HCT116 (cell line): ENCODE measurements around the gene MAP7. TPM values are rescaled to one million over a fixed set of nuclear protein-coding genes. Genes with fewer than 3 reads are reported as not detected.

Experiments used
- ATAC-seq: fragments of 200-7000 bp; cut with Tn5 transposase; 2 replicates; pipeline ENCODE4 v1.9.1; 2020; ENCODE audit warnings: mild to moderate bottlenecking, moderate library complexity
- BruUV-seq: library from RNA; stranded (reverse); fragments of 400-500 nt; replicated peaks from 2 replicates; lab custom pipeline; 2021; lab: Mats Ljungman, UMichigan
- CTCF ChIA-PET: fragments of 300-600 bp; sonication (Branson Sonifier 250); formaldehyde crosslinking; loops from one replicate; lab custom pipeline; 2021; ENCODE audit warnings: antibody characterized with exemption; lab: Charles Lee
- POLR2A ChIA-PET: fragments of 300-600, 350-600 bp; sonication (Branson Sonifier 250); formaldehyde crosslinking; loops from one replicate; lab custom pipeline; 2021; ENCODE audit warnings: antibody characterized with exemption; lab: Charles Lee
- RAD21 ChIA-PET, 2 experiments: fragments of 300-600 bp; sonication (Branson Sonifier 250); formaldehyde crosslinking; loops; one replicate each; lab custom pipeline; 2023; ENCODE audit warnings: low total read pairs in 2 of 2; ENCODE audit not compliant: uncharacterized antibody in 2 of 2, unreplicated experiment in 2 of 2, low non-redundant PET in 1 of 2; lab: Charles Lee
- DNase-seq: peaks from one replicate; pipeline ENCODE4 v3.0.0-alpha.2; 2010; ENCODE audit warnings: low read depth, low spot score
- H2AFZ ChIP-seq: fragments of 200-600 bp; shearing (Covaris generic), sonication (generic); 2 replicates; pipeline ENCODE4 v1.6.1; 2017; ENCODE audit warnings: low read depth, mixed run types, mixed read lengths, antibody characterized with exemption, low read length; ENCODE audit not compliant: poor library complexity, severe bottlenecking
- H3K27ac ChIP-seq: 2 replicates; pipeline ENCODE4 v1.5.1; 2012; ENCODE audit warnings: low read depth, low read length
- H3K27me3 ChIP-seq: fragments of 200-600 bp; sonication (generic); 2 replicates; pipeline ENCODE4 v1.6.1; 2016; ENCODE audit warnings: mixed run types, low read length, mixed read lengths; ENCODE audit not compliant: insufficient read depth
- H3K36me3 ChIP-seq, 2 experiments: fragments of 200-500 bp in 1 of 2; fragments of 200-600 bp in 1 of 2; sonication (Bioruptor generic) in 1 of 2; sonication (generic) in 1 of 2; 2 replicates each; pipeline versions ENCODE4 v1.5.1 to v1.6.1; 2014 to 2016; ENCODE audit warnings: low read length in 2 of 2, inconsistent platforms in 1 of 2, mixed read lengths in 1 of 2, mixed run types in 1 of 2; ENCODE audit not compliant: insufficient read depth in 2 of 2, control insufficient read depth in 1 of 2
- H3K4me1 ChIP-seq, 2 experiments: fragments of 200-600 bp in 1 of 2; sonication (generic) in 1 of 2; 2 replicates each; pipeline versions ENCODE4 v1.5.1 to v1.6.1; 2012 to 2017; ENCODE audit warnings: low read length in 2 of 2, inconsistent platforms in 1 of 2, mild to moderate bottlenecking in 1 of 2, mixed read lengths in 1 of 2, mixed run types in 1 of 2, moderate library complexity in 1 of 2; ENCODE audit not compliant: insufficient read depth in 2 of 2, control insufficient read depth in 1 of 2
- H3K4me2 ChIP-seq: fragments of 200-600 bp; sonication (generic); 2 replicates; pipeline ENCODE4 v1.6.1; 2017; ENCODE audit warnings: mixed run types, low read length, mixed read lengths
- H3K4me3 ChIP-seq, 2 experiments: fragments of 200-600 bp in 1 of 2; sonication (generic) in 1 of 2; replicated peaks in 1 of 2; 2 replicates each; pipeline ENCODE4 v1.5.1; 2011 to 2016; ENCODE audit warnings: low read length in 2 of 2, control low read depth in 1 of 2, low read depth in 1 of 2, mild to moderate bottlenecking in 1 of 2, mixed read lengths in 1 of 2, mixed run types in 1 of 2
- H3K79me2 ChIP-seq: fragments of 200-600 bp; sonication (generic); 2 replicates; pipeline ENCODE4 v1.6.1; 2017; ENCODE audit warnings: mild to moderate bottlenecking, mixed run types, low read length, moderate library complexity, mixed read lengths; ENCODE audit not compliant: insufficient read depth
- H3K9ac ChIP-seq: fragments of 200-600 bp; sonication (generic); 2 replicates; pipeline ENCODE4 v1.6.1; 2016; ENCODE audit warnings: low read length, mixed read lengths
- H3K9me2 ChIP-seq: fragments of 200-600 bp; sonication (generic), shearing (Covaris generic); 2 replicates; pipeline ENCODE4 v1.6.1; 2017; ENCODE audit warnings: mixed run types, mild to moderate bottlenecking, moderate library complexity; ENCODE audit not compliant: insufficient read depth
- H3K9me3 ChIP-seq, 2 experiments: fragments of 200-500 bp in 1 of 2; fragments of 200-600 bp in 1 of 2; sonication (Bioruptor generic) in 1 of 2; sonication (generic) in 1 of 2; 2 replicates each; pipeline ENCODE4 v1.6.1; 2014 to 2017; ENCODE audit warnings: low read length in 2 of 2, mixed read lengths in 2 of 2, inconsistent platforms in 1 of 2, low read depth in 1 of 2, mild to moderate bottlenecking in 1 of 2, mixed run types in 1 of 2, moderate library complexity in 1 of 2; ENCODE audit not compliant: control insufficient read depth in 1 of 2, insufficient read depth in 1 of 2
- H4K20me1 ChIP-seq: fragments of 200-600 bp; sonication (generic), shearing (Covaris generic); 2 replicates; pipeline ENCODE4 v1.6.1; 2017; ENCODE audit warnings: mixed run types, mild to moderate bottlenecking, moderate library complexity; ENCODE audit not compliant: insufficient read depth
- CEBPB ChIP-seq: IDR thresholded peaks from 2 replicates; pipeline ENCODE4 v1.6.1; 2012; ENCODE audit warnings: low read depth
- EGR1 ChIP-seq: IDR thresholded peaks from 2 replicates; pipeline ENCODE4 v1.6.1; 2012; ENCODE audit warnings: low read depth
- ELF1 ChIP-seq: IDR thresholded peaks from 2 replicates; pipeline ENCODE4 v1.6.1; 2012; ENCODE audit warnings: low read depth, borderline replicate concordance
- EZH2 ChIP-seq: fragments of 200-600 bp; sonication (generic); IDR thresholded peaks from 2 replicates; pipeline ENCODE4 v1.6.1; 2017; ENCODE audit warnings: antibody characterized with exemption, mixed run types
- JUND ChIP-seq: IDR thresholded peaks from 2 replicates; pipeline ENCODE4 v1.6.1; 2012
- POLR2AphosphoS5 ChIP-seq: IDR thresholded peaks from 2 replicates; pipeline ENCODE4 v1.6.1; 2011; ENCODE audit warnings: mild to moderate bottlenecking, low read depth, low read length, moderate library complexity
- RAD21 ChIP-seq: IDR thresholded peaks from 2 replicates; pipeline ENCODE4 v1.6.1; 2012; ENCODE audit warnings: low read depth, mild to moderate bottlenecking
- SIN3A ChIP-seq: IDR thresholded peaks from 2 replicates; pipeline ENCODE4 v1.6.1; 2012; ENCODE audit warnings: low read depth
- SP1 ChIP-seq: IDR thresholded peaks from 2 replicates; pipeline ENCODE4 v1.6.1; 2012; ENCODE audit warnings: low read depth
- ZFX ChIP-seq: fragments of 450-650 bp; IDR thresholded peaks from 2 replicates; pipeline ENCODE4 v1.6.1; 2017
- intact Hi-C: fragments of 100-400 bp; cut with micrococcal nuclease; formaldehyde crosslinking; loops from 2 replicates; pipeline ENCODE4 v1.10.0; 2022
- total RNA-seq: library from RNA; stranded (reverse); gene quantifications from one replicate; pipeline ENCODE4 v1.2.1, GENCODE V29; 2021; ENCODE audit not compliant: unreplicated experiment
- TF ChIP-seq, protein P1 (sequence below): IDR thresholded peaks from 2 replicates; pipeline ENCODE4 v1.6.1; 2012
- TF ChIP-seq, protein P2 (sequence below): IDR thresholded peaks from 2 replicates; pipeline ENCODE4 v1.6.1; 2012; ENCODE audit warnings: low read depth

The MAP7 gene
- total RNA-seq, 1 experiment from 2014 or later, result 35.5 TPM

DNA sequence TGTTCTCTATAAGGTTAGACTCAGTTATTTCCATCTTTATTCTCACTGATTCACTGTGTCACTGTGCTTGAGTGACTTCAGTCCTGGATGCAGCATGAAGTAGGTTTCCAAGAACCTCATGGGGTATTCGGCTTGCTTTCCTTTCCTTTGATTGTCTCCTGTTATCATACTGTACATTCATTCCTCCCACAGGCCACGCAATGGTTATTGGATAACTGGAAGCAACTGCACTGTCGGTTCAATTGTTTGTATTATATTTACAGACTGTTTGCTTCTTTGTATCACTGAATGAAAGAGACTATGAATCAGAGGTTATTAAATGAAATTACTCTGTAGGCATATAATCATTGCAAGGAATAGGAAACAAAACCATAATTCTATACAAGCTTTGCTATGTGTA is 129.4 kb downstream of the MAP7 start:
- Histone ChIP-seq H3K27ac (no peak overlapping the region), H3K79me2 (no peaks in the 10 kb centered on the region), H3K4me2 (no peak overlapping the region), H2AFZ (no peak overlapping the region), H3K36me3 (peaks cover 0 to 4% of the 10 kb centered on the region in 2 experiments; a peak in 1 of 4 replicates), H3K4me3 (no peak overlapping the region), H3K9me3 (no peaks in the 10 kb centered on the region), H3K9ac (no peak overlapping the region), H3K27me3 (no peaks in the 10 kb centered on the region), H3K9me2 (no peaks in the 10 kb centered on the region), H4K20me1 (no peaks in the 10 kb centered on the region; the same call in 1 of the 2 replicates), H3K4me1 (no peaks in the 10 kb centered on the region)
- ATAC-seq, result no peak
- TSS peak; percentile 26 for BruUV-seq
- intact Hi-C loops, result no loop called here
- ChIA-PET RAD21 (no interaction called here), POLR2A (no interaction called here), CTCF (no interaction called here)
- no peak for TF ChIP-seq ELF1
- no peak for TF ChIP-seq SP1
- TF ChIP-seq POLR2AphosphoS5, result no peak
- no peak for TF ChIP-seq RAD21
- TF ChIP-seq CEBPB, result no peak
- no peak for TF ChIP-seq ZFX
- no peak for TF ChIP-seq EZH2
- no peak for TF ChIP-seq JUND
- TF ChIP-seq, protein P1, sequence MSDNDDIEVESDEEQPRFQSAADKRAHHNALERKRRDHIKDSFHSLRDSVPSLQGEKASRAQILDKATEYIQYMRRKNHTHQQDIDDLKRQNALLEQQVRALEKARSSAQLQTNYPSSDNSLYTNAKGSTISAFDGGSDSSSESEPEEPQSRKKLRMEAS, result no peak
- no peak for TF ChIP-seq EGR1
- no peak for TF ChIP-seq SIN3A
- DNase-seq, result no peak

DNA sequence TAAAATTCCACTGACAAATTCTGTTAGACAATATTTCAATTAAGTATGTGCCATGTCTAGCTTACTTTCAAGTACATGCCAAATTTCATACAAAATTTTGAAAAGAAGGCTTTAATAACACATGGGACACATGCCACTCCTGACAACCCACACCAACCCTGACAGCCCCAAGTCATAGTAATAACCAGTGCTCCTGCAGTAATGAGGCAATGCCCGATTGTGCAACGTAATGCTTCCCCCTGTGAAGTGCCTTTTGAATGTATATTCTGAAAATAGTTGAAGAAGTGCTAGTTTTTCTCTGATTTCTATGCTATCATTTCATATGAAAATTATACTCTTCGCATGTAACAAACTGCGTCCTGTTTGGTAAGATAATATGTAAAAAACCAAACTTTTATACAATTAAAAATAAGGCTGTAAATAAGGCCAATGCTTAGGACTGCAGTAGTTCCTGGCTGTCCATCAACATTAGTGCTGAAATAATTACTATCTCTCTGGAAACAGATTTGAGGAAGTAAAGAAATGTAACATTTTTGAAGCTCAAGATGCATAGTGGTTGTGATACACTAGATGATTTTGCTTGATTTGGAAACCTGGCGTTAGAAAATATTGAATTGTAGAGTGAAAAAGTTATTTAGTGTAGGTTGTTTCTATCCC is 134.7 kb downstream of the MAP7 start:
- no peaks in the 10 kb centered on the region for H4K20me1 ChIP-seq
- no peak overlapping the region for H3K4me2 ChIP-seq
- no peak for TF ChIP-seq SIN3A
- TF ChIP-seq, protein P2, sequence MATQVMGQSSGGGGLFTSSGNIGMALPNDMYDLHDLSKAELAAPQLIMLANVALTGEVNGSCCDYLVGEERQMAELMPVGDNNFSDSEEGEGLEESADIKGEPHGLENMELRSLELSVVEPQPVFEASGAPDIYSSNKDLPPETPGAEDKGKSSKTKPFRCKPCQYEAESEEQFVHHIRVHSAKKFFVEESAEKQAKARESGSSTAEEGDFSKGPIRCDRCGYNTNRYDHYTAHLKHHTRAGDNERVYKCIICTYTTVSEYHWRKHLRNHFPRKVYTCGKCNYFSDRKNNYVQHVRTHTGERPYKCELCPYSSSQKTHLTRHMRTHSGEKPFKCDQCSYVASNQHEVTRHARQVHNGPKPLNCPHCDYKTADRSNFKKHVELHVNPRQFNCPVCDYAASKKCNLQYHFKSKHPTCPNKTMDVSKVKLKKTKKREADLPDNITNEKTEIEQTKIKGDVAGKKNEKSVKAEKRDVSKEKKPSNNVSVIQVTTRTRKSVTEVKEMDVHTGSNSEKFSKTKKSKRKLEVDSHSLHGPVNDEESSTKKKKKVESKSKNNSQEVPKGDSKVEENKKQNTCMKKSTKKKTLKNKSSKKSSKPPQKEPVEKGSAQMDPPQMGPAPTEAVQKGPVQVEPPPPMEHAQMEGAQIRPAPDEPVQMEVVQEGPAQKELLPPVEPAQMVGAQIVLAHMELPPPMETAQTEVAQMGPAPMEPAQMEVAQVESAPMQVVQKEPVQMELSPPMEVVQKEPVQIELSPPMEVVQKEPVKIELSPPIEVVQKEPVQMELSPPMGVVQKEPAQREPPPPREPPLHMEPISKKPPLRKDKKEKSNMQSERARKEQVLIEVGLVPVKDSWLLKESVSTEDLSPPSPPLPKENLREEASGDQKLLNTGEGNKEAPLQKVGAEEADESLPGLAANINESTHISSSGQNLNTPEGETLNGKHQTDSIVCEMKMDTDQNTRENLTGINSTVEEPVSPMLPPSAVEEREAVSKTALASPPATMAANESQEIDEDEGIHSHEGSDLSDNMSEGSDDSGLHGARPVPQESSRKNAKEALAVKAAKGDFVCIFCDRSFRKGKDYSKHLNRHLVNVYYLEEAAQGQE, result peak; percentile 40
- TF ChIP-seq RAD21, result no peak
- TF ChIP-seq ZFX, result no peak
- TF ChIP-seq JUND, result no peak
- no peaks in the 10 kb centered on the region for H3K9me2 ChIP-seq
- H3K27me3 ChIP-seq, result no peaks in the 10 kb centered on the region
- ATAC-seq, result no peak
- no peaks in the 10 kb centered on the region for H3K79me2 ChIP-seq
- no peak overlapping the region for H3K4me3 ChIP-seq
- H2AFZ ChIP-seq, result no peak overlapping the region
- intact Hi-C loops, result no loop called here
- no peak overlapping the region for H3K9ac ChIP-seq
- no peak for DNase-seq
- no peak overlapping the region for H3K27ac ChIP-seq
- ChIA-PET POLR2A (no interaction called here), RAD21 (no interaction called here), CTCF (no interaction called here)
- no TSS peak for BruUV-seq
- H3K4me1 ChIP-seq, result no peaks in the 10 kb centered on the region
- no peaks in the 10 kb centered on the region for H3K9me3 ChIP-seq
- H3K36me3 ChIP-seq, result peaks cover 0 to 3% of the 10 kb centered on the region in 2 experiments; a peak in 1 of 4 replicates
